ENCODE data around the gene APBA3. TPM values are rescaled to one million over a fixed set of nuclear protein-coding genes. Genes with fewer than 3 reads are reported as not detected.

APBA3 gene
- total and polyA plus RNA-seq, 2 experiments from 2014 or later = 17.2 to 31.8 TPM

DNA sequence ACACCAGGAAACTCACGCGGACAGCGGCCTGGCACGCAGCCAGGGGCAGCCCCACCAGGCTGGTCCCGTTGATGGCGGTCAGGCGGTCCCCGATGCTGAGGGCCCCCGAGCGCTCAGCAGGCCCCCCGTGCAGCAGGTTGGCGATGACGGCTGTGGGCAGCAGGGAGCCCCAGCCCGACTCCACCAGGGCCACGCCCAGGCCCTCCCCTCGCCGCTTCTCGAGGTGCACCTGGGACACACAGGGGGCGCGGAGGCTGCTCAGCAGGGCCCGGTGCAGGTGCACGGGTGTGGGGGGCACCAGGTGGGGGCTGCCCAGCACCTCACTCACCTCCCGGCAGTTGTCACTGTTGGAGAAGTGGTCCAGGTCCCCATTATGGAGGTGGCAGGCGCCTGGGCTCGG, 9.0 kb downstream of the APBA3 start:
- no peaks in the 10 kb centered on the region for H3K27me3 ChIP-seq (ENCODE audit: insufficient read depth)
- H3K27me3 Mint-ChIP-seq (ENCODE audit: insufficient read depth, low read depth, poor library complexity) = peaks cover 1% of the 10 kb centered on the region
- H3K9me2 ChIP-seq (ENCODE audit: insufficient read depth) = no peaks in the 10 kb centered on the region
- no peaks in the 10 kb centered on the region for H3K79me2 ChIP-seq (replicated peaks; ENCODE audit: insufficient read depth)
- no peak overlapping the region for H3K4me3 Mint-ChIP-seq
- H3F3A ChIP-seq (replicated peaks; ENCODE audit: low read depth) = no peaks in the 10 kb centered on the region
- no peak for ATAC-seq
- no peak overlapping the region for H2AFZ ChIP-seq
- H3K4me1 ChIP-seq (ENCODE audit: insufficient read depth) = no peaks in the 10 kb centered on the region
- no peak overlapping the region for H3K4me3 ChIP-seq
- no peaks in the 10 kb centered on the region for H3K36me3 ChIP-seq (ENCODE audit: insufficient read depth)
- H3K9me3 Mint-ChIP-seq = no peaks in the 10 kb centered on the region
- H3K4me1 Mint-ChIP-seq = no peaks in the 10 kb centered on the region
- TF ChIP-seq, protein P1, sequence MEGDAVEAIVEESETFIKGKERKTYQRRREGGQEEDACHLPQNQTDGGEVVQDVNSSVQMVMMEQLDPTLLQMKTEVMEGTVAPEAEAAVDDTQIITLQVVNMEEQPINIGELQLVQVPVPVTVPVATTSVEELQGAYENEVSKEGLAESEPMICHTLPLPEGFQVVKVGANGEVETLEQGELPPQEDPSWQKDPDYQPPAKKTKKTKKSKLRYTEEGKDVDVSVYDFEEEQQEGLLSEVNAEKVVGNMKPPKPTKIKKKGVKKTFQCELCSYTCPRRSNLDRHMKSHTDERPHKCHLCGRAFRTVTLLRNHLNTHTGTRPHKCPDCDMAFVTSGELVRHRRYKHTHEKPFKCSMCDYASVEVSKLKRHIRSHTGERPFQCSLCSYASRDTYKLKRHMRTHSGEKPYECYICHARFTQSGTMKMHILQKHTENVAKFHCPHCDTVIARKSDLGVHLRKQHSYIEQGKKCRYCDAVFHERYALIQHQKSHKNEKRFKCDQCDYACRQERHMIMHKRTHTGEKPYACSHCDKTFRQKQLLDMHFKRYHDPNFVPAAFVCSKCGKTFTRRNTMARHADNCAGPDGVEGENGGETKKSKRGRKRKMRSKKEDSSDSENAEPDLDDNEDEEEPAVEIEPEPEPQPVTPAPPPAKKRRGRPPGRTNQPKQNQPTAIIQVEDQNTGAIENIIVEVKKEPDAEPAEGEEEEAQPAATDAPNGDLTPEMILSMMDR (conservative IDR thresholded peaks at IDR 0.05; ENCODE audit: low read depth in 2 of 2) = no peak
- no peak for TF ChIP-seq EZH2 (IDR thresholded peaks at IDR 0.05; ENCODE audit: low read depth, unreplicated experiment)
- H3K27ac Mint-ChIP-seq = no peak overlapping the region
- H3K4me2 ChIP-seq = no peak overlapping the region
- H3K27ac ChIP-seq (ENCODE audit: low read depth) = no peak overlapping the region
- H4K20me1 ChIP-seq (replicated peaks; ENCODE audit: insufficient read depth) = no peaks in the 10 kb centered on the region
- DNase-seq (ENCODE audit: low spot score) = no peak
- peaks cover 18% of the 10 kb centered on the region; the same call in 2 of the 3 replicates for H3K36me3 Mint-ChIP-seq (ENCODE audit: low read depth)

- Histone ChIP-seq H2AFZ (no peak overlapping the region), H3K27me3 (ENCODE audit: insufficient read depth) (no peaks in the 10 kb centered on the region), H3K4me2 (no peak overlapping the region), H3K79me2 (replicated peaks; ENCODE audit: insufficient read depth) (no peaks in the 10 kb centered on the region), H3K4me3 (no peak overlapping the region), H3F3A (replicated peaks; ENCODE audit: low read depth) (no peaks in the 10 kb centered on the region), H3K27ac (ENCODE audit: low read depth) (no peak overlapping the region), H3K36me3 (ENCODE audit: insufficient read depth) (no peaks in the 10 kb centered on the region), H4K20me1 (replicated peaks; ENCODE audit: insufficient read depth) (no peaks in the 10 kb centered on the region), H3K9me2 (ENCODE audit: insufficient read depth) (no peaks in the 10 kb centered on the region), H3K4me1 (ENCODE audit: insufficient read depth) (no peaks in the 10 kb centered on the region)
- Mint-ChIP-seq H3K9me3 (no peaks in the 10 kb centered on the region), H3K27me3 (ENCODE audit: insufficient read depth, low read depth, poor library complexity) (peaks cover 4% of the 10 kb centered on the region), H3K27ac (no peak overlapping the region), H3K4me1 (no peaks in the 10 kb centered on the region), H3K4me3 (no peak overlapping the region), H3K36me3 (ENCODE audit: low read depth) (peaks cover 18% of the 10 kb centered on the region; the same call in 2 of the 3 replicates)
- no peak for DNase-seq (ENCODE audit: low spot score)
- ATAC-seq = no peak
- no peak for TF ChIP-seq REST (IDR thresholded peaks at IDR 0.05; ENCODE audit: unreplicated experiment)
- TF ChIP-seq NANOG (IDR thresholded peaks at IDR 0.05; ENCODE audit: borderline replicate concordance) = no peak
- TF ChIP-seq STAT1 (IDR thresholded peaks at IDR 0.05; ENCODE audit: unreplicated experiment) = no peak
- no peak for TF ChIP-seq ZNF331 (CRISPR knock-in tag; IDR thresholded peaks at IDR 0.05; ENCODE audit: low read depth)
- TF ChIP-seq ETS1 (IDR thresholded peaks at IDR 0.05) = no peak
- no peak for TF ChIP-seq EZH2 (IDR thresholded peaks at IDR 0.05; ENCODE audit: low read depth, unreplicated experiment)
- TF ChIP-seq, protein P1 (conservative IDR thresholded peaks at IDR 0.05; ENCODE audit: low read depth in 2 of 2) = no peak
- TF ChIP-seq CREB1 (CRISPR knock-in tag; IDR thresholded peaks at IDR 0.05; ENCODE audit: low read depth) = no peak
- TF ChIP-seq ZNF114 (CRISPR knock-in tag; IDR thresholded peaks at IDR 0.05) = no peak
These were observed 10.3 kb downstream of the APBA3 start for GRCh38 chr19:3751236-3751635.

Measured in GM23338 (cell line).